HFFc6 (cell line): ENCODE data around the gene SAAL1. TPM values are rescaled to one million over a fixed set of nuclear protein-coding genes. Genes with fewer than 3 reads are reported as not detected.
A peak's percentile ranks its signal among the peaks of the same experiment; 100 is the strongest.

Experiments
- DNase-seq: peaks from one replicate; pipeline ENCODE4 v3.0.0-alpha.2; 2018
- H3K27ac Mint-ChIP-seq: 2 replicates; pipeline ENCODE4 v1.8.0; 2020; ENCODE audit warnings: mild to moderate bottlenecking, mixed read lengths
- H3K27me3 Mint-ChIP-seq: 2 replicates; pipeline ENCODE4 v1.8.0; 2021; ENCODE audit warnings: mild to moderate bottlenecking, moderate library complexity, mixed read lengths; ENCODE audit not compliant: insufficient read depth
- H3K36me3 Mint-ChIP-seq: 2 replicates; pipeline ENCODE4 v1.8.0; 2021; ENCODE audit warnings: low read depth, mixed read lengths
- H3K4me1 Mint-ChIP-seq: 2 replicates; pipeline ENCODE4 v1.8.0; 2020; ENCODE audit warnings: low read depth, mixed read lengths
- H3K4me3 Mint-ChIP-seq: 2 replicates; pipeline ENCODE4 v1.8.0; 2020; ENCODE audit warnings: mild to moderate bottlenecking, moderate library complexity, mixed read lengths
- H3K9me3 Mint-ChIP-seq: 2 replicates; pipeline ENCODE4 v1.8.0; 2020; ENCODE audit warnings: mild to moderate bottlenecking, mixed read lengths
- total RNA-seq, 6 experiments: library from RNA; stranded (reverse); fragmentation: NEBNext Ultra II Directional; extraction: Animal tissue kit (Norgen Biotek cat#: 25700); gene quantifications; 2 replicates in 1 of 6; 3 replicates in 5 of 6; pipeline ENCODE4 v1.2.3, GENCODE V29; 2021
- TF ChIP-seq, protein P1 (sequence below): fragments of 200-600 bp; sonication (generic); IDR thresholded peaks from 2 replicates; pipeline ENCODE4 v1.5.0; 2021; ENCODE audit warnings: antibody characterized with exemption, mild to moderate bottlenecking

The SAAL1 gene
- total RNA-seq, 6 experiments from 2014 or later, result 10.3 to 16.6 (median 15.3) TPM

DNA sequence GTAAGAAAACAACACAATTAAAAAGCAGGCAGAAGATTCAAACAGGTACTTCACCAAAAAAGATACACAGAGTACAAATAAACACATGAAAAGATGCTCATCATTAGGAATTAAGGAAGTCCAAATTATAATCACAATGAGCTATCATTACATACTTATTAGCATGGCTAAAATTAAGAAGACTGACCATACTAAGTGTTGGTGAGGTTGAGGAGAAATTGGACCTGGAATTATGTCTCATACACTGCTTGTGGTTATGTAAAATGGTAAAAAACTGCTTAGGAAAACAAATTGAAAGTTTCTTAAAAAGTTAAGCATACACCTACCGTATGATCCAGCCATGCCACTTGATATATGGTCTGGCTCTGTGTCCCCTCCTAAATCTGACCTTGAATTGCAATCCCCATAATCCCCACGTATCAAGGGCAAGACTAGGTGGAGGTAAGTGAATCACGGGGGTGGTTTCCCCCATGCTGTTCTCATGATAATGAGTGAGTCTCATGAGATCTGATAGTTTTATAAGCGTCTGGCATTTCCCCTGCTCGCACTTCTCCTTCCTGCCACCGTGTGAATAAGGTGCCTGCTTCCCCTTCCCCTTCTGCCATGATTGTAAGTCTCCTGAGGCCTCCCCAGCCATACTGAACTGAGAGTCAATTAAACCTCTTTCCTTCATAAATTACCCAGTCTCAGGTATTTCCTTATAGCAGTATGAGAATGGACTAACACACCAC lies 4.8 kb downstream of the SAAL1 start:
- DNase-seq, result no peak
- no peak overlapping the region for H3K27ac Mint-ChIP-seq
- H3K4me1 Mint-ChIP-seq, result peaks cover 12% of the 10 kb centered on the region
- H3K36me3 Mint-ChIP-seq, result peaks cover 11% of the 10 kb centered on the region; the same call in 1 of the 2 replicates
- TF ChIP-seq, protein P1, sequence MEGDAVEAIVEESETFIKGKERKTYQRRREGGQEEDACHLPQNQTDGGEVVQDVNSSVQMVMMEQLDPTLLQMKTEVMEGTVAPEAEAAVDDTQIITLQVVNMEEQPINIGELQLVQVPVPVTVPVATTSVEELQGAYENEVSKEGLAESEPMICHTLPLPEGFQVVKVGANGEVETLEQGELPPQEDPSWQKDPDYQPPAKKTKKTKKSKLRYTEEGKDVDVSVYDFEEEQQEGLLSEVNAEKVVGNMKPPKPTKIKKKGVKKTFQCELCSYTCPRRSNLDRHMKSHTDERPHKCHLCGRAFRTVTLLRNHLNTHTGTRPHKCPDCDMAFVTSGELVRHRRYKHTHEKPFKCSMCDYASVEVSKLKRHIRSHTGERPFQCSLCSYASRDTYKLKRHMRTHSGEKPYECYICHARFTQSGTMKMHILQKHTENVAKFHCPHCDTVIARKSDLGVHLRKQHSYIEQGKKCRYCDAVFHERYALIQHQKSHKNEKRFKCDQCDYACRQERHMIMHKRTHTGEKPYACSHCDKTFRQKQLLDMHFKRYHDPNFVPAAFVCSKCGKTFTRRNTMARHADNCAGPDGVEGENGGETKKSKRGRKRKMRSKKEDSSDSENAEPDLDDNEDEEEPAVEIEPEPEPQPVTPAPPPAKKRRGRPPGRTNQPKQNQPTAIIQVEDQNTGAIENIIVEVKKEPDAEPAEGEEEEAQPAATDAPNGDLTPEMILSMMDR, result no peak
- H3K9me3 Mint-ChIP-seq, result no peaks in the 10 kb centered on the region
- no peak overlapping the region for H3K4me3 Mint-ChIP-seq
- no peaks in the 10 kb centered on the region for H3K27me3 Mint-ChIP-seq

DNA sequence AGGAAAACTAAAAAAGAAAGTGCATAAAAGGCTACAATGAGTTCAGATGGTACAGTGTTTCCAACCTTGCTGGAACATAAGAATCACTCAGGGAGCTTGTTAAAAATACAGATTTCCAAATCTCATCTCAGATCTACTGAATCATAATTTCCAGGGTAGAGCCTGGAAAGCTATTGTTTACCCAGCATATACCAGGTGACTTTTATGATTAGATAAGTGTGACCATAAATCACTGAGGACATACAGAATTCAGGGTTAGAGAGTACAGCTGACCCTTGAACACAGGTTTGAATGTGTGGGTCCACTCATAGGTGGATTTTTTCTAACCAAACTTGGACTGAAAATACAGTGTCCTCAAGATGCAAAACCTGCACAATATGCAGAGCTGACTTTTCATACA lies 11.9 kb downstream of the SAAL1 start:
- Mint-ChIP-seq H3K36me3 (peaks cover 33% of the 10 kb centered on the region), H3K4me3 (no peak overlapping the region), H3K9me3 (no peaks in the 10 kb centered on the region), H3K27ac (no peak overlapping the region), H3K27me3 (no peaks in the 10 kb centered on the region), H3K4me1 (peaks cover 6% of the 10 kb centered on the region; the same call in 1 of the 2 replicates)
- TF ChIP-seq, protein P1, result no peak
- no peak for DNase-seq

DNA sequence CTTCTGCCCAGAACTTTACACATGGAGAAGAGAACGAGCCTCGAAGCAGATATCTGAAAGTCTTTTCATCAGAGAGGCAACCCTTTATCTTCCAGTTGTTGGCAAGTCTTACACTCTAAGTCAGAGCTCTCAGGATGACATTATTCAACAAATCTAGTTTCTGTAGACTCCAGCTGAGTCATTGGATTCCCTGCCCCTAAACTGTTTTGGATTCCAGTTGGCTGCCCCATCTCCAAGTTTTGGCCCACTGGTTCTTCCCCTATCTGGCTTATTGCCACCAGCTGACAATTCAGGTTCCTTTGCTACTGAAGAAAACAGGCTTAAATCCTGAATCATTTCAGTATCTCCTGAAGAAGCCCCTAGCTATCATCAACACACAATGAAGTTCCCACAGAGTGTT lies 14.2 kb downstream of the SAAL1 start:
- Mint-ChIP-seq H3K36me3 (peaks cover 33% of the 10 kb centered on the region), H3K4me3 (no peak overlapping the region), H3K27ac (no peak overlapping the region; the same call in 1 of the 2 replicates), H3K4me1 (peaks cover 14% of the 10 kb centered on the region; the same call in 1 of the 2 replicates), H3K27me3 (no peaks in the 10 kb centered on the region), H3K9me3 (no peaks in the 10 kb centered on the region)
- TF ChIP-seq, protein P1, result no peak
- peak; percentile 5 for DNase-seq

DNA sequence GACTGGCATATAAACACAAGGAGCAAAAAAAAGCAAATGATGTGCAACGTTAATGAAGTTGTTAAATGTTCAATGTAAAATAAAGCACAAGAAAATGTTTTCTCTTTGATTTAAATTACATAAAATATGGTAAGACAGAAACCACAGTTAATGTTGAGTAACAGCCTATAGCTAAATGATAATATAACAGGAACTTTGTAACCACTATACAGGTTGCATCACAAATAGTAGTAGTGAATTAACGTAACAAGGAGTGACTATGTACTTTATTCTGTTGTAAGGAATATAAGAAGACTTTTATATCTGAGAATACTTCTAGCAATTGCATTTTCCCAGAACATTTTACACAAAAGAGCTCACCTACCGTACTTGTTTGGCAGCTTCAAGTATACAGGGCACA lies 16.9 kb downstream of the SAAL1 start:
- no peaks in the 10 kb centered on the region for H3K9me3 Mint-ChIP-seq
- H3K4me3 Mint-ChIP-seq, result no peak overlapping the region
- DNase-seq, result no peak
- peaks cover 21% of the 10 kb centered on the region for H3K4me1 Mint-ChIP-seq
- H3K36me3 Mint-ChIP-seq, result peaks cover 30% of the 10 kb centered on the region
- no peak overlapping the region for H3K27ac Mint-ChIP-seq
- no peaks in the 10 kb centered on the region for H3K27me3 Mint-ChIP-seq
- TF ChIP-seq, protein P1, result no peak

DNA sequence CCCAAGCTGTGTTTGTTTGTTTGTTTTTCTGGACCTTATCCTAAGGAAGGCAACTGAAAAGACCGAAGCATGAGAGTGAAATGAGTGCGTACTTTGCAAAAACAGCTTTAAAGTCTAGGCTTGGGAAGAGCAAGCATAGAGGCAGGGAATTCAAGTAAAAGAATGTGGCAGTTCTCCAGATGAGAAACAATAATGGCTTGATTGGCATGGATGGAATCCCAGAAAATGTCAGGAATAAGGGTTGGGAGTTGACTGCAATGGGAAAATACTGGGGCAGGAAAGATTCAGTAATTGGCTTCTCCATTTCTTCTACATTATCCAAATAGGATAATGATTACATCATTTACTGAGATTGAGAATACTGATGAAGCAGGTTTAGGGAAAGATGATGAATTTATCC lies 17.5 kb downstream of the SAAL1 start:
- H3K27ac Mint-ChIP-seq, result no peak overlapping the region
- peaks cover 22% of the 10 kb centered on the region for H3K4me1 Mint-ChIP-seq
- no peak for DNase-seq
- H3K27me3 Mint-ChIP-seq, result no peaks in the 10 kb centered on the region
- peaks cover 24% of the 10 kb centered on the region for H3K36me3 Mint-ChIP-seq
- H3K9me3 Mint-ChIP-seq, result no peaks in the 10 kb centered on the region
- TF ChIP-seq, protein P1, result no peak
- H3K4me3 Mint-ChIP-seq, result no peak overlapping the region
